GM19023 (cell line): ENCODE results near the gene GREM2.

ENCODE experiments used
- ATAC-seq: cut with Tn5 transposase; IDR thresholded peaks from one replicate; pipeline ENCODE4 v1.9.1; 2021; ENCODE audit warnings: mild to moderate bottlenecking, moderate library complexity; ENCODE audit not compliant: unreplicated experiment

GREM2 gene

GRCh38 chr1:240611228-240611618, 732 bp downstream of the GREM2 start:
- ATAC-seq: no peak

- no peak for ATAC-seq
Measured at GRCh38 chr1:240610636-240611035, 1.3 kb downstream of the GREM2 start.

- no peak for ATAC-seq
Measured at GRCh38 chr1:240609527-240610060, 2.4 kb downstream of the GREM2 start.

GRCh38 chr1:240608707-240609106, 3.2 kb downstream of the GREM2 start:
- ATAC-seq: no peak

- no peak for ATAC-seq
Measured at GRCh38 chr1:240607006-240607405, 4.9 kb downstream of the GREM2 start.

GRCh38 chr1:240602189-240602588, 9.8 kb downstream of the GREM2 start:
- ATAC-seq: no peak

- no peak for ATAC-seq
Measured at GRCh38 chr1:240599830-240600229, 12.1 kb downstream of the GREM2 start.

- no peak for ATAC-seq
Measured at GRCh38 chr1:240599299-240599698, 12.7 kb downstream of the GREM2 start.

- ATAC-seq: no peak
Measured at GRCh38 chr1:240598216-240599001, 13.5 kb downstream of the GREM2 start.

- ATAC-seq: no peak
Measured at GRCh38 chr1:240597153-240597745, 14.7 kb downstream of the GREM2 start.

- no peak for ATAC-seq
Measured at GRCh38 chr1:240595476-240595875, 16.5 kb downstream of the GREM2 start.

GRCh38 chr1:240591564-240591963, 20.4 kb downstream of the GREM2 start:
- ATAC-seq: no peak

- no peak for ATAC-seq
Measured at GRCh38 chr1:240591078-240591477, 20.9 kb downstream of the GREM2 start.

- ATAC-seq: no peak
Measured at GRCh38 chr1:240589585-240590110, 22.3 kb downstream of the GREM2 start.

GRCh38 chr1:240586006-240586405, 25.9 kb downstream of the GREM2 start:
- ATAC-seq: no peak

- no peak for ATAC-seq
Measured at GRCh38 chr1:240582953-240583352, 29.0 kb downstream of the GREM2 start.

GRCh38 chr1:240579511-240579910, 32.4 kb downstream of the GREM2 start:
- ATAC-seq: no peak

- no peak for ATAC-seq
Measured at GRCh38 chr1:240577095-240577494, 34.9 kb downstream of the GREM2 start.

- ATAC-seq: no peak
Measured at GRCh38 chr1:240575981-240576662, 35.8 kb downstream of the GREM2 start.

GRCh38 chr1:240572328-240572727, 39.6 kb downstream of the GREM2 start:
- no peak for ATAC-seq

GRCh38 chr1:240571782-240572181, 40.2 kb downstream of the GREM2 start:
- no peak for ATAC-seq

- no peak for ATAC-seq
Measured at GRCh38 chr1:240567066-240567465, 44.9 kb downstream of the GREM2 start.
